ENCODE measurements around the gene MED20. TPM values are rescaled to one million over a fixed set of nuclear protein-coding genes. Genes with fewer than 3 reads are reported as not detected.

The MED20 gene
- total and polyA plus RNA-seq, 2 of the 8 experiments (the other 6 are each of a cell fraction or from before 2014, with no cell fraction given) = 38.7 to 51.8 TPM

- TF ChIP-seq ATF2 (IDR thresholded peaks at IDR 0.05; ENCODE audit: low read length) (no peak), RFX5 (IDR thresholded peaks at IDR 0.05; ENCODE audit: borderline replicate concordance, low read depth, low read length) (no peak), SP2 (IDR thresholded peaks at IDR 0.05; ENCODE audit: low read length) (no peak), PHF8 (conservative IDR thresholded peaks at IDR 0.05; ENCODE audit: low read depth, low read length) (no peak), POU5F1 (IDR thresholded peaks at IDR 0.05; ENCODE audit: low read depth, low read length) (no peak), E2F6 (IDR thresholded peaks at IDR 0.05) (no peak)
These were observed 16.5 kb upstream of the MED20 start (continued) for GRCh38 chr6:41937472-41937860.
